Measurements from ENCODE around the gene SRGAP1. TPM values are rescaled to one million over a fixed set of nuclear protein-coding genes. Genes with fewer than 3 reads are reported as not detected.
A peak's percentile ranks its signal among the peaks of the same experiment; 100 is the strongest.

SRGAP1 gene
- total and polyA plus RNA-seq, 9 of the 15 experiments (the other 6 are each of a cell fraction or from before 2014, with no cell fraction given): 0.01 to 0.13 (median 0.04) TPM; not detected in 3

DNA sequence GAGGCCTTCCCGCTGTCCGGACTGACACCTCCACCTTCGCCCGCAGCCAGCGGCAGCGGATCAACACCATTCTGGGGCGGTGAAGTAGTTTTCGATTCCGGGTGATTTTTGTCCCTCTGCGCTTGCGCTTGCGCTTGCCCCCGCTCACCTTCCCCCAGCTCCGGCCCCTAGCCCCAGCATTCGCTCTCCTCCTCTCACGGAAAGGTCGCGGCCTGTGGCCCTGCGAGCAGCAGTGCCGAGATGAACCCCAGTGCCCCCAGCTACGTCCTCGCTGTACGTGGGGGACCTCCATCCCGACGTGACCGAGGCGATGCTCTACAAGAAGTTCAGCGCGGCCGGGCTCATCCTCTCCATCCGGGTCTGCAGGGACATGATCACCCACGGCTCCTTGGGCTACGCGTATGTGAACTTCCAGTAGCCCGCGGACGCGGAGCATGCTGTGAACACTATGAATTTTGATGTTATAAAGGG, 22.7 kb upstream of the SRGAP1 start:
- ChIA-PET POLR2A (no interaction called here), CTCF (ENCODE audit: low intra/inter-chr PET ratio) (no interaction called here)
- no peak overlapping the region for H3K4me3 ChIP-seq
- DNase-seq (ENCODE audit: extremely low read depth in 1 of 4, low spot score in 3 of 4) (no peak), ATAC-seq (no peak), FAIRE-seq (no peak)
- intact Hi-C loops (cut with micrococcal nuclease): no loop called here
- H3K27me3 ChIP-seq (ENCODE audit: control insufficient read depth in 2 of 2, insufficient read depth in 2 of 2, low read length in 2 of 2): peaks cover 4 to 19% of the 10 kb centered on the region in 2 experiments; a peak in 4 of 5 replicates
- H3K9me1 ChIP-seq (ENCODE audit: control insufficient read depth, insufficient read depth, low read length): no peaks in the 10 kb centered on the region
- 25% methylated on average over 31 of the region's 38 CpGs for WGBS (ENCODE audit: insufficient coverage, low coverage, missing lambda C conversion rate)
- H3K9ac ChIP-seq (ENCODE audit: insufficient read depth in 1 of 2, low read depth in 2 of 2, low read length in 2 of 2): peak overlapping the region in 1 of 2 experiments; percentile 26; a peak in 1 of 4 replicates
- H3K27ac ChIP-seq (ENCODE audit: extremely low read depth, low read depth, low read length): no peak overlapping the region
- H3K4me1 ChIP-seq (replicated peaks in 1 of 2; ENCODE audit: control insufficient read depth in 2 of 2, insufficient read depth in 2 of 2, low read length in 2 of 2): peaks cover 0 to 5% of the 10 kb centered on the region in 2 experiments; a peak in 1 of 5 replicates
- H3K79me2 ChIP-seq (ENCODE audit: control insufficient read depth, insufficient read depth, low read length): no peaks in the 10 kb centered on the region
- no peaks in the 10 kb centered on the region for H4K20me1 ChIP-seq (replicated peaks; ENCODE audit: control insufficient read depth, insufficient read depth, low read length)
- H3K36me3 ChIP-seq (ENCODE audit: control insufficient read depth, insufficient read depth, low read length): no peaks in the 10 kb centered on the region
- TF ChIP-seq MXI1 (IDR thresholded peaks at IDR 0.05; ENCODE audit: low read depth, low read length): no peak
- no peak for TF ChIP-seq FOSL1 (tag; conservative IDR thresholded peaks at IDR 0.05)
- TF ChIP-seq ZNF134 (CRISPR knock-in tag; conservative IDR thresholded peaks at IDR 0.05): no peak
- no peak for TF ChIP-seq HIVEP1 (CRISPR knock-in tag; IDR thresholded peaks at IDR 0.05)
- TF ChIP-seq ZNF3 (CRISPR knock-in tag; IDR thresholded peaks at IDR 0.05): no peak
- TF ChIP-seq YY1 (IDR thresholded peaks at IDR 0.05; ENCODE audit: borderline replicate concordance in 1 of 3, control insufficient read depth in 1 of 3, extremely low read depth in 1 of 3, insufficient read depth in 3 of 3, insufficient read length in 1 of 3, insufficient replicate concordance in 2 of 3, low read depth in 1 of 3, low read length in 2 of 3): no peak
- no TSS peak for BruUV-seq (replicated peaks)
- in situ Hi-C loops (cut with MboI): loop anchor here (25.0 kb wide), 1 partner anchor 410 kb away; no protein-coding TSS in a partner anchor
- no peak overlapping the region for H2AFZ ChIP-seq (ENCODE audit: low read depth, low read length)
- H3K9me3 ChIP-seq (replicated peaks; ENCODE audit: control insufficient read depth, insufficient read depth, low read depth, low read length): no peaks in the 10 kb centered on the region
- no peak overlapping the region for H3K4me2 ChIP-seq (ENCODE audit: insufficient read depth, low read length)

Measured in K562 (cell line).